Chondrocyte (in vitro differentiated cells): Measurements from ENCODE around the gene BIRC5. TPM values are rescaled to one million over a fixed set of nuclear protein-coding genes. Genes with fewer than 3 reads are reported as not detected.

Experiments
- DNase-seq: peaks from one replicate; pipeline ENCODE4 v3.0.0; 2021; ENCODE audit warnings: mixed read lengths, low spot score
- H3K27ac Mint-ChIP-seq: one replicate; pipeline ENCODE4 v1.8.0; 2021; ENCODE audit warnings: mild to moderate bottlenecking, moderate library complexity, mixed read lengths; ENCODE audit not compliant: unreplicated experiment
- H3K27me3 Mint-ChIP-seq: 2 replicates; pipeline ENCODE4 v1.8.0; 2021; ENCODE audit warnings: low read depth, mixed read lengths
- H3K36me3 Mint-ChIP-seq: 2 replicates; pipeline ENCODE4 v1.8.0; 2021; ENCODE audit warnings: low read depth, mixed read lengths
- H3K4me1 Mint-ChIP-seq: 2 replicates; pipeline ENCODE4 v1.8.0; 2021; ENCODE audit warnings: low read depth, mild to moderate bottlenecking, mixed read lengths
- H3K4me3 Mint-ChIP-seq: one replicate; pipeline ENCODE4 v1.8.0; 2021; ENCODE audit warnings: mild to moderate bottlenecking, moderate library complexity, mixed read lengths; ENCODE audit not compliant: unreplicated experiment
- H3K9me3 Mint-ChIP-seq: 2 replicates; pipeline ENCODE4 v1.8.0; 2021; ENCODE audit warnings: low read depth, mixed read lengths
- total RNA-seq: library from RNA; stranded (reverse); gene quantifications from 3 replicates; pipeline ENCODE4 v1.2.1, GENCODE V29; 2021
- TF ChIP-seq, protein P1 (sequence below): fragments of 200-600 bp; sonication (generic); IDR thresholded peaks from 2 replicates; pipeline ENCODE4 v1.5.0; 2021; ENCODE audit warnings: antibody characterized with exemption, mild to moderate bottlenecking, moderate library complexity

BIRC5 gene
- total RNA-seq, 1 donor from 2014 or later = 11.6 TPM

- H3K4me1 Mint-ChIP-seq = peaks cover 33% of the 10 kb centered on the region
- no peak overlapping the region for H3K27ac Mint-ChIP-seq
- no peak for DNase-seq
- no peaks in the 10 kb centered on the region for H3K9me3 Mint-ChIP-seq
- H3K4me3 Mint-ChIP-seq = no peak overlapping the region
- no peaks in the 10 kb centered on the region for H3K36me3 Mint-ChIP-seq
- TF ChIP-seq, protein P1, sequence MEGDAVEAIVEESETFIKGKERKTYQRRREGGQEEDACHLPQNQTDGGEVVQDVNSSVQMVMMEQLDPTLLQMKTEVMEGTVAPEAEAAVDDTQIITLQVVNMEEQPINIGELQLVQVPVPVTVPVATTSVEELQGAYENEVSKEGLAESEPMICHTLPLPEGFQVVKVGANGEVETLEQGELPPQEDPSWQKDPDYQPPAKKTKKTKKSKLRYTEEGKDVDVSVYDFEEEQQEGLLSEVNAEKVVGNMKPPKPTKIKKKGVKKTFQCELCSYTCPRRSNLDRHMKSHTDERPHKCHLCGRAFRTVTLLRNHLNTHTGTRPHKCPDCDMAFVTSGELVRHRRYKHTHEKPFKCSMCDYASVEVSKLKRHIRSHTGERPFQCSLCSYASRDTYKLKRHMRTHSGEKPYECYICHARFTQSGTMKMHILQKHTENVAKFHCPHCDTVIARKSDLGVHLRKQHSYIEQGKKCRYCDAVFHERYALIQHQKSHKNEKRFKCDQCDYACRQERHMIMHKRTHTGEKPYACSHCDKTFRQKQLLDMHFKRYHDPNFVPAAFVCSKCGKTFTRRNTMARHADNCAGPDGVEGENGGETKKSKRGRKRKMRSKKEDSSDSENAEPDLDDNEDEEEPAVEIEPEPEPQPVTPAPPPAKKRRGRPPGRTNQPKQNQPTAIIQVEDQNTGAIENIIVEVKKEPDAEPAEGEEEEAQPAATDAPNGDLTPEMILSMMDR = no peak
- H3K27me3 Mint-ChIP-seq = no peaks in the 10 kb centered on the region
Measured at GRCh38 chr17:78184868-78185267, 29.2 kb upstream of the BIRC5 start.

DNA sequence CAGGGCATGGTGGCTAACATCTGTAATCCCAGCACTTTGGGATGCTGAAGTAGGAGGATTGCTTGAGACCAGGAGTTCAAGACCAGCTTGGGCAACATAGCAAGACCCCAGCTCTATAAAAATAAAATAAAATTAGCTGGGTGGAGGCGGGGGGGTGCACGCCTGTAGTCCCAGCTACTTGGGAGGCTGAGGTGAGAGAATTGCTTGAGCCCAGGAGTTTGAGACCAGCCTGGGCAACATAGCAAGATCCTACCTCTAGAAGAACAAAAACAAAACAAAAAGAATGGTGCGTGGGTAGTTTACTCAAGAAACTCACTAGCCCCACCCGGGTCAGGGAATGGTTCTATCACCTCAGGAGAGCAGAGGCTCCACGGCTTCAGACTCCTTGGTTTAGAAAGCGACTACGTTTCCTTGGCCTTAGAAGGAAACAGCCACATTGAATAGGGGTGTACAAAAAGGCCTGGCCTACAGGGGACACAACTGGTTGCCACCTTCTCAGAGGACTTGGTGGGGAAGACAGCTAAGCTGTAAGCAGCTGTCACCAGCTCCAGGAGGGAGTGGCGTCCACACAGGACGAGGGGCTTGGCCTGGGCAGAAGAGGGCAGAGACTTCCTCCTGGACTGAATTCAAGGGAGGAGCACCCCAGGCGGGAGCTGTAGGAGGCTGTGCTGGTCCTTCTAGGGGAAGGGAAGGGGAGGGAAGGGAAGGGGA lies 27.9 kb upstream of the BIRC5 start:
- Mint-ChIP-seq H3K36me3 (peaks cover 3% of the 10 kb centered on the region), H3K9me3 (no peaks in the 10 kb centered on the region), H3K27ac (peak overlapping the region; percentile 17), H3K27me3 (no peaks in the 10 kb centered on the region), H3K4me1 (peaks cover 27% of the 10 kb centered on the region), H3K4me3 (peak overlapping the region; percentile 78)
- TF ChIP-seq, protein P1 = no peak
- no peak for DNase-seq

DNA sequence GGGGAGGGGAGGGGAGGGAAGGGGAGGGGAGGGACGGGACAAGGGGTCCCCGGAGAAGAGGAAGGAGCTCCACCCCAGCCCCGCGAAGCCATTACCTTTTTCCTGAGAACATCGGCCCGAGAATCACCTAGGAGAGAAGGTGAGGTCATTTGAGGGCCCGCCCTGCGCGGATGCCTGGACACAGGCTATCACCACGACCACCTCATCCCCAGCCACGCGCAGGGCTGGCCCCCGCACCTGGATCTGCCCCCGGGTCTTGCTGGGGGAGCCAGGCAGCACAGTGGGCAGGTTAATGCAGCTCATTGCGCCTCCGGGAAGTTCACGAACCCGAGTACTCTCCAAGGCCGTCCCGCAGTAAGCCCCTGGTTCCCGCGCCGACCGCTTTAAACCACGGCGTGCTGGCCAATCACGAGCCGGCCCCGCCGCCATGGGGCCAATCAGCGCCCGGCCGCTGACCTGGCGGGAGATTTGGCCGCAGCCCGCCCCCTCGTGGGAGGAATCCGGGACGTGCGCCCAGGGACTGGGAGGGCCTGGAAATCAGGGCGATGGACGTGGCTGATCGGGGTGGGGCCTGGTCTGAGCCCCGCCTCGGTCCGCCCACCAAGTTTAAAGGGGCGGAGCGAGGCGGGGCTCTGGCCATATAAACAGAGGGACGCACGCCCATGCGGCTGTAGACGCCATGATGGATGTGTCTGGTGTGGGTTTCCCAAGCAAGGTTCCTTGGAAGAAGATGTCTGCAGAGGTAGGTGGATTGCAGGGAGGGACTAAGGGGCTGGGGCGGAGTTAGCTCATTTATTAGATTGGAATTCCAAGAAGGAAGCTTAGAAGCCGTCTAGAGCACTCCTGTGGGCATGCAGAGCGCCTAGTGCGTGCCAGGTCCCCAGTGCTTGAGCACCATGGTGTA lies 27.1 kb upstream of the BIRC5 start, which contains the start of the genes AFMID and TK1:
AFMID (plus strand) TSS at position 671 of the 904 bp plus-strand sequence; CDS start at position 680, 9 bp downstream.
TK1 (minus strand) TSS at position 361 of the 904 bp plus-strand sequence; CDS start at position 303, 58 bp downstream.
- TF ChIP-seq, protein P1 = peak; percentile 94
- DNase-seq = peak; percentile 97
- Mint-ChIP-seq H3K27me3 (no peaks in the 10 kb centered on the region), H3K36me3 (peaks cover 3% of the 10 kb centered on the region), H3K4me3 (peak within 1 kb of the TSS; percentile 78), H3K9me3 (no peaks in the 10 kb centered on the region), H3K4me1 (peaks cover 27% of the 10 kb centered on the region), H3K27ac (peak within 1 kb of the TSS; percentile 81)

DNA sequence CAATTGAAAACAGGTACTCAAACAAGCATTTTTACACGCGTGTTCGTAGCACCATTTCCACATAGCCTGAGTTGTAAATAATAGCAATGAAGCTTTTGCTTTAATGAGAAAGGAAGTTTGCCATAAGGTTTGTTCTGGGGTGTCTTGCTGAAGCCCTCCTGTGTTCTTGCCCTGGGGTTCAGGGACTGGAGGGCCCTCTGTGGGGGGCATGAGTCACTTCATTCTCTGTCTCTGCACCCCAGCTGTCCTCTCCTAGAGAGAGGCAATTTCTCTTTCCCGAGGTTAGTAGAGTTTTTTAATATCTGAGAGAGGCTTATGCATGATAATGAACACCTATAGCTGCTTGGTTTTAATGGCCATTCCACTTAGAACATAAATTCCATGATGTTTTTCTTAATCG lies 17.3 kb upstream of the BIRC5 start:
- H3K9me3 Mint-ChIP-seq = no peaks in the 10 kb centered on the region
- H3K27me3 Mint-ChIP-seq = no peaks in the 10 kb centered on the region
- no peak for DNase-seq
- TF ChIP-seq, protein P1 = no peak
- no peak overlapping the region for H3K4me3 Mint-ChIP-seq
- H3K36me3 Mint-ChIP-seq = peaks cover 4% of the 10 kb centered on the region
- no peak overlapping the region for H3K27ac Mint-ChIP-seq
- H3K4me1 Mint-ChIP-seq = peaks cover 25% of the 10 kb centered on the region
